H9 (cell line): Measurements from ENCODE around the gene LAIR2. TPM values are rescaled to one million over a fixed set of nuclear protein-coding genes. Genes with fewer than 3 reads are reported as not detected.

Experiments used
- DNase-seq: peaks from one replicate; pipeline ENCODE4 v3.0.0-alpha.2; 2017
- H2AFZ ChIP-seq: one replicate; pipeline ENCODE4 v1.6.1; 2013; ENCODE audit warnings: mild to moderate bottlenecking, low read length, control low read depth, moderate library complexity
- H2AK5ac ChIP-seq: 2 replicates; pipeline ENCODE4 v1.6.1; 2013; ENCODE audit warnings: low read length, control low read depth, mixed read lengths; ENCODE audit not compliant: insufficient read length
- H2BK120ac ChIP-seq: one replicate; pipeline ENCODE4 v1.6.1; 2013; ENCODE audit warnings: low read depth, mild to moderate bottlenecking, low read length, control low read depth, inconsistent platforms; ENCODE audit not compliant: poor library complexity, severe bottlenecking
- H2BK12ac ChIP-seq: 2 replicates; pipeline ENCODE4 v1.6.1; 2013; ENCODE audit warnings: low read length, control low read depth, mixed read lengths, low read depth; ENCODE audit not compliant: insufficient read length
- H2BK15ac ChIP-seq: 2 replicates; pipeline ENCODE4 v1.6.1; 2013; ENCODE audit warnings: low read depth, low read length, control low read depth
- H2BK20ac ChIP-seq: one replicate; pipeline ENCODE4 v1.6.1; 2013; ENCODE audit warnings: low read depth, mild to moderate bottlenecking, low read length, control low read depth, inconsistent platforms; ENCODE audit not compliant: poor library complexity, severe bottlenecking
- H2BK5ac ChIP-seq: 2 replicates; pipeline ENCODE4 v1.6.1; 2013; ENCODE audit warnings: low read length, control low read depth, mixed read lengths; ENCODE audit not compliant: insufficient read length
- H3K14ac ChIP-seq: 2 replicates; pipeline ENCODE4 v1.6.1; 2013; ENCODE audit warnings: low read length, control low read depth; ENCODE audit not compliant: insufficient read depth
- H3K18ac ChIP-seq: 2 replicates; pipeline ENCODE4 v1.6.1; 2013; ENCODE audit warnings: low read depth, mild to moderate bottlenecking, mixed read lengths, low read length, control low read depth; ENCODE audit not compliant: insufficient read length
- H3K23ac ChIP-seq: 2 replicates; pipeline ENCODE4 v1.6.1; 2013; ENCODE audit warnings: low read length, control low read depth, mixed read lengths, low read depth; ENCODE audit not compliant: insufficient read length
- H3K23me2 ChIP-seq: 2 replicates; pipeline ENCODE4 v1.6.1; 2013; ENCODE audit warnings: low read depth, mild to moderate bottlenecking, mixed read lengths, low read length, control low read depth; ENCODE audit not compliant: insufficient read length, poor library complexity, severe bottlenecking
- H3K27ac ChIP-seq: 2 replicates; pipeline ENCODE4 v1.5.1; 2013; ENCODE audit warnings: low read length, control low read depth, mixed read lengths, low read depth; ENCODE audit not compliant: insufficient read length
- H3K27me3 ChIP-seq: 2 replicates; pipeline ENCODE4 v1.6.1; 2013; ENCODE audit warnings: low read length, control low read depth, inconsistent platforms; ENCODE audit not compliant: insufficient read depth
- H3K4ac ChIP-seq: 2 replicates; pipeline ENCODE4 v1.6.1; 2013; ENCODE audit warnings: low read depth, mild to moderate bottlenecking, control low read depth, inconsistent platforms, low read length, moderate library complexity
- H3K4me1 ChIP-seq: 2 replicates; pipeline ENCODE4 v1.6.1; 2013; ENCODE audit warnings: low read length, control low read depth, inconsistent platforms; ENCODE audit not compliant: insufficient read depth
- H3K4me2 ChIP-seq: 2 replicates; pipeline ENCODE4 v1.6.1; 2013; ENCODE audit warnings: low read length, control low read depth, mixed read lengths; ENCODE audit not compliant: insufficient read length, insufficient read depth
- H3K56ac ChIP-seq: 2 replicates; pipeline ENCODE4 v1.6.1; 2013; ENCODE audit warnings: low read depth, mild to moderate bottlenecking, mixed read lengths, low read length, control low read depth; ENCODE audit not compliant: insufficient read length
- H3K79me1 ChIP-seq: 2 replicates; pipeline ENCODE4 v1.6.1; 2013; ENCODE audit warnings: low read depth, mild to moderate bottlenecking, moderate library complexity, low read length, control low read depth, inconsistent platforms; ENCODE audit not compliant: insufficient read depth, poor library complexity, severe bottlenecking
- H3K79me2 ChIP-seq: 2 replicates; pipeline ENCODE4 v1.6.1; 2013; ENCODE audit warnings: low read length, control low read depth, inconsistent platforms; ENCODE audit not compliant: insufficient read depth
- H3K9ac ChIP-seq: 2 replicates; pipeline ENCODE4 v1.6.1; 2013; ENCODE audit warnings: low read length, control low read depth, mixed read lengths; ENCODE audit not compliant: insufficient read length; ENCODE audit errors: extremely low read depth
- H3K9me3 ChIP-seq: one replicate; pipeline ENCODE4 v1.6.1; 2013; ENCODE audit warnings: low read depth, low read length, inconsistent platforms; ENCODE audit not compliant: control insufficient read depth
- H3T11ph ChIP-seq: one replicate; pipeline ENCODE4 v1.6.1; 2013; ENCODE audit warnings: mild to moderate bottlenecking, low read length, control low read depth, inconsistent platforms
- H4K20me1 ChIP-seq: one replicate; pipeline ENCODE4 v1.6.1; 2013; ENCODE audit not compliant: control insufficient read depth, insufficient read length, insufficient read depth
- H4K5ac ChIP-seq: 2 replicates; pipeline ENCODE4 v1.6.1; 2013; ENCODE audit warnings: low read depth, mild to moderate bottlenecking, mixed read lengths, low read length, control low read depth; ENCODE audit not compliant: insufficient read length
- H4K8ac ChIP-seq: replicated peaks from 2 replicates; pipeline ENCODE4 v1.6.1; 2013; ENCODE audit warnings: low read length, control low read depth, mixed read lengths, low read depth; ENCODE audit not compliant: insufficient read length
- H4K91ac ChIP-seq: 2 replicates; pipeline ENCODE4 v1.6.1; 2013; ENCODE audit warnings: low read depth, mild to moderate bottlenecking, moderate library complexity, mixed read lengths, low read length, control low read depth; ENCODE audit not compliant: insufficient read length
- H3K27ac Mint-ChIP-seq, 3 experiments: 2 replicates in 2 of 3; 3 replicates in 1 of 3; pipeline ENCODE4 v1.8.0; 2020 to 2021; ENCODE audit warnings: mixed read lengths in 3 of 3, mild to moderate bottlenecking in 1 of 3, moderate library complexity in 1 of 3
- H3K27me3 Mint-ChIP-seq: 2 replicates; pipeline ENCODE4 v1.8.0; 2021; ENCODE audit warnings: low read depth, mild to moderate bottlenecking, moderate library complexity, mixed read lengths
- H3K36me3 Mint-ChIP-seq, 3 experiments: 2 replicates in 2 of 3; 3 replicates in 1 of 3; pipeline ENCODE4 v1.8.0; 2020 to 2021; ENCODE audit warnings: low read depth in 3 of 3, mixed read lengths in 3 of 3; ENCODE audit not compliant: insufficient read depth in 1 of 3
- H3K4me1 Mint-ChIP-seq, 2 experiments: 2 replicates each; pipeline ENCODE4 v1.8.0; 2020; ENCODE audit warnings: mixed read lengths in 2 of 2
- H3K4me3 Mint-ChIP-seq, 2 experiments: 2 replicates in 1 of 2; 3 replicates in 1 of 2; pipeline ENCODE4 v1.8.0; 2020 to 2021; ENCODE audit warnings: mild to moderate bottlenecking in 2 of 2, mixed read lengths in 2 of 2, moderate library complexity in 1 of 2
- H3K9me3 Mint-ChIP-seq, 2 experiments: 2 replicates in 1 of 2; 3 replicates in 1 of 2; pipeline ENCODE4 v1.8.0; 2020; ENCODE audit warnings: mild to moderate bottlenecking in 2 of 2, mixed read lengths in 2 of 2, moderate library complexity in 1 of 2
- WGBS: extraction: QIAGEN DNeasy Blood & Tissue Kit; methylation state at CpG from one replicate; pipeline ENCODE4 v1.1.7; 2013; ENCODE audit warnings: missing lambda C conversion rate, low lambda C conversion rate, mixed read lengths; ENCODE audit not compliant: insufficient read length; ENCODE audit errors: extremely low coverage; 5-methylcytosine and 5-hydroxymethylcytosine counted together
- total RNA-seq: library from RNA; stranded (reverse); gene quantifications from 2 replicates; pipeline ENCODE4 v1.2.1, GENCODE V29; 2021
- TF ChIP-seq, protein P1 (sequence below): fragments of 200-600 bp; sonication (generic); conservative IDR thresholded peaks from 3 replicates; pipeline ENCODE4 v1.8.0; 2021; ENCODE audit warnings: antibody characterized with exemption, mild to moderate bottlenecking

The LAIR2 gene
- total RNA-seq, 1 experiment from 2014 or later: not detected

DNA sequence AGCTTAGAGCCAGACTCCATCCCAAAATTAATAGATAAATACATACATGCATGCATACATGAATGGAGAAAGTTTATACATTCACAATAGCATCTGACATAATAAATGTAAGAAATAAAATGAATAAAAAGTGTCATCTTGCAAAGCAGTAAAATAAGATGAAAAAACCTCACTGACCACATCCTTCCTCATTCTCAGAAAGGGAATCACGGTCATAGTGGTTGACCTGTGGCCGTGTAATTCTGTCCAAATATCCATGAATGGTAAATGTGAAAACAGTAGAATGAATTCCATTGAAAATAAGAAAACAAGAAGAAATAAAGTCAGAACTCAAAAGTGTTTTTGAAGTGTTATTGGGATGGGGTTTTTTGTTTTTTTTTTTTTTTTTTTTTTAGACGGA is 19.7 kb upstream of the LAIR2 start:
- no peak overlapping the region for H3K9ac ChIP-seq
- no peak overlapping the region for H3K4ac ChIP-seq
- H3K23me2 ChIP-seq: no peaks in the 10 kb centered on the region
- H2BK120ac ChIP-seq: no peak overlapping the region
- H3K9me3 ChIP-seq: no peaks in the 10 kb centered on the region
- H3K4me1 ChIP-seq: no peaks in the 10 kb centered on the region; the same call in 1 of the 2 replicates
- no peak overlapping the region for H3K27ac ChIP-seq
- H2BK20ac ChIP-seq: no peak overlapping the region
- Mint-ChIP-seq H3K36me3 (peaks cover 0 to 5% (median 0%) of the 10 kb centered on the region in 3 experiments; a peak in 1 of 7 replicates), H3K4me3 (no peak overlapping the region), H3K9me3 (peaks cover 13 to 48% of the 10 kb centered on the region in 2 experiments), H3K27me3 (peaks cover 8% of the 10 kb centered on the region), H3K4me1 (peaks cover 4 to 5% of the 10 kb centered on the region in 2 experiments; a peak in 3 of 4 replicates), H3K27ac (no peak overlapping the region)
- H3K18ac ChIP-seq: no peak overlapping the region
- no peak overlapping the region for H4K5ac ChIP-seq
- H4K8ac ChIP-seq: no peak overlapping the region
- H3K14ac ChIP-seq: no peak overlapping the region
- DNase-seq: no peak
- no peaks in the 10 kb centered on the region for H3K79me1 ChIP-seq
- H2BK12ac ChIP-seq: no peak overlapping the region
- no peak overlapping the region for H2BK15ac ChIP-seq
- H4K91ac ChIP-seq: no peak overlapping the region
- no peaks in the 10 kb centered on the region for H4K20me1 ChIP-seq
- H2AFZ ChIP-seq: no peak overlapping the region
- H3K23ac ChIP-seq: no peak overlapping the region
- H3K4me2 ChIP-seq: no peak overlapping the region
- no peak overlapping the region for H3K56ac ChIP-seq
- H3T11ph ChIP-seq: no peak overlapping the region
- H2AK5ac ChIP-seq: no peak overlapping the region
- no peaks in the 10 kb centered on the region for H3K27me3 ChIP-seq
- no peaks in the 10 kb centered on the region for H3K79me2 ChIP-seq
- no CpG with 5 or more reads among the region's 3 CpGs for WGBS
- TF ChIP-seq, protein P1, sequence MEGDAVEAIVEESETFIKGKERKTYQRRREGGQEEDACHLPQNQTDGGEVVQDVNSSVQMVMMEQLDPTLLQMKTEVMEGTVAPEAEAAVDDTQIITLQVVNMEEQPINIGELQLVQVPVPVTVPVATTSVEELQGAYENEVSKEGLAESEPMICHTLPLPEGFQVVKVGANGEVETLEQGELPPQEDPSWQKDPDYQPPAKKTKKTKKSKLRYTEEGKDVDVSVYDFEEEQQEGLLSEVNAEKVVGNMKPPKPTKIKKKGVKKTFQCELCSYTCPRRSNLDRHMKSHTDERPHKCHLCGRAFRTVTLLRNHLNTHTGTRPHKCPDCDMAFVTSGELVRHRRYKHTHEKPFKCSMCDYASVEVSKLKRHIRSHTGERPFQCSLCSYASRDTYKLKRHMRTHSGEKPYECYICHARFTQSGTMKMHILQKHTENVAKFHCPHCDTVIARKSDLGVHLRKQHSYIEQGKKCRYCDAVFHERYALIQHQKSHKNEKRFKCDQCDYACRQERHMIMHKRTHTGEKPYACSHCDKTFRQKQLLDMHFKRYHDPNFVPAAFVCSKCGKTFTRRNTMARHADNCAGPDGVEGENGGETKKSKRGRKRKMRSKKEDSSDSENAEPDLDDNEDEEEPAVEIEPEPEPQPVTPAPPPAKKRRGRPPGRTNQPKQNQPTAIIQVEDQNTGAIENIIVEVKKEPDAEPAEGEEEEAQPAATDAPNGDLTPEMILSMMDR: no peak
- no peak overlapping the region for H2BK5ac ChIP-seq
